ENCODE data around the gene SLC34A2.

Gene SLC34A2

DNA sequence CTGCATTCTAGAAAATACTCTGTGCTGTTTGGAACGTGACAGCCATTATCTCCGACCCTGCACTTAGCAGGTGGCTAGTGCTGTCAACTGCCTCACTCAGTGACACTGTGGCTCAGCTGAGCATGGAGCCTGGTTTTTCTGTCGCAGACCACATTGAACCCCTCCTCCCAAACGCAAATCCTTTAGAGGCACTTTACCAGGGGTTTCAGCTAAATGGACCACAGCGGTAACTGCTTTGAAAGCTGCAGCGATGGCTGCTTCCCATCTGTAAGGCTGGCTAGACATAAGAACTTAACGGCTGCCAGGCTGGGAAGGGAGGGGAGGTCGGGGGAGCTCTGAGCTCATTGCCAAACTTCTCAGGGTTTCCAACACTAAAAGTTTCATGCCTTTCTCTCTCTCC is 8.1 kb downstream of the SLC34A2 start:
- no peak for DNase-seq

DNA sequence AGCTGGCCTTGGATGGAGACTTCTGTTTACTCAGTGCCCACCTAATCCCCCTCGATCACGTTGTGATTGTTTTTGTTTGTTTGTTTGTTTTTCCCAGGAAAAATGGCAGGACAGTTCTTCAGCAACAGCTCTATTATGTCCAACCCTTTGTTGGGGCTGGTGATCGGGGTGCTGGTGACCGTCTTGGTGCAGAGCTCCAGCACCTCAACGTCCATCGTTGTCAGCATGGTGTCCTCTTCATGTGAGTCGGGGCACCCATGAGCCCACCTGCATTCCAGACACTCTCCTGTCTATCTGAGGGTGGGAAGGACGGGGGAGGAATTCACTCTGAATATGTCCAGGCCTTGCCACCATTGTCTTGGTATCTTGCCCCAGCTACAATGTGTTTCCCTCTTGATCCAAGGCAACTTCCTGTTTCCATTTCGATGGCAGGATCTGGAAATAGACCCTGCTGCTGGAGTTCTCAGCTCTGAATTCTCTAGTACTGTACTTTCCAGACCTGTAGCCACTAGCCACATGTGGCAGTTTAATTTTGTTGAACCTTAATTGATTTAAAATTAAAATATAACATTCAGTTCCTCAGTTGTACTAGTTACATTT is 10.5 kb downstream of the SLC34A2 start:
- no peak for DNase-seq

DNA sequence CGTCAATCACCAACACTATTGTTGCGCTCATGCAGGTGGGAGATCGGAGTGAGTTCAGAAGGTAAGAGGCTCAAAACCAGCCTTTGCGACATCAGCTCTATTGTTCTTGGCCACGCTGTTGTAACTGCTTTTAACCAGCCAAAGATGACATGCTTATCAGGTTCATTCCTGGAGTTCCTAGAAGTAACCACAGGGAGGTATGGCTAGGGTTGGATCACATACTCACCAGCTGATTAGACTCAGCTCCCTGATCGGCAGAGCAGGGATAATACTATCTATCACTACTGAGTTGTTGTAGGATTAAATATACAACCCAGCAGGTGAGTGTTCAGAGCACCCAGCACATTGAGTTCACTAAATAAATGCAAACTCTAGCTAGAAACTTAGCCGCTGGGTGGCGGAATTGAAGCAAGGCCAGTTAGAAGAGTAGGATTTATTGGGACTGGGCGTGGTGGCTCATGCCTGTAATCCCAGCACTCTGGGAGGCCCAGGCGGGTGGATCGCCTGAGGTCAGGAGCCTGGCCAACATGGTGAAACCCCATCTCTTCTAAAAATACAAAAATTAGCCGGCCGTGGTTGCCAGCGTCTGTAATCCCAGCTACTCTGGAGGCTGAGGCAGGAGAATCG is 12.4 kb downstream of the SLC34A2 start:
- no peak for DNase-seq

DNA sequence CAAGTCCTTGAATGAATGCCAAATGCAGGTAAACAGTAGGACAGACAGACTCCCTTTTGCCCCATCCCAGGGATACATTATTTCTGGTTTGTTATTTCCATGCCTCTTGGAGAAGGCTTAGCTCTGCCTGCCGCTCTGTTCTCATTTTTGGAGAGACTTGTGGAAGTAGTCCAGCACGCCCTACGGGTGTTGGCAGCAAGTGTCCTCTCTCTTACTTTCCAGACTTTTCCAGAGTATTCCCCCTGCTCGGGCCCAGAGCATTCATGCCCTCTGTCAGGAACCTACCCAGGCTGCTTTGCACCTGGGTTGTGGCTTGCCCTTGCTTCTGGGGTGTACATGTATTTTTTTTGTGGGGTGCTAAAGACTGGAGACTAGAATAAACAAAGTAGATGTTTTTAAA is 15.3 kb downstream of the SLC34A2 start:
- DNase-seq: no peak

DNA sequence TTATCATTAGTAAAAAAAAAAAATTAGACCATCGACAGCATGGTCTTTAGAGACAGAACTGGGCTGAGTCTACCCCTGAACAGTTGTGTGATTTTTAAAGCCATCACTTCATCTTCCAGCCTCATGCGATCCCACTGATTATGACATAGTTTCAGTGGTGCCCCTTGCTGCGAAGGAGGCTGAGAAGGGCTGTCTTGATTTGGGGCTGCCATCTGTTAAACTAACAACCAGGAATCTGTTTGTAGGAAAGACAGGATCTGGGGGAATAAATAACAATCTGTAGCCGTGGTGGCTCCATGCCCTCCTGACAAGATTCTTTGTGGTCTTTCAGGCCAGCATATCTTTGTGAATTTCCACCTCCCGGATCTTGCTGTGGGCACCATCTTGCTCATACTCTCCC is 17.1 kb downstream of the SLC34A2 start:
- no peak for DNase-seq

DNA sequence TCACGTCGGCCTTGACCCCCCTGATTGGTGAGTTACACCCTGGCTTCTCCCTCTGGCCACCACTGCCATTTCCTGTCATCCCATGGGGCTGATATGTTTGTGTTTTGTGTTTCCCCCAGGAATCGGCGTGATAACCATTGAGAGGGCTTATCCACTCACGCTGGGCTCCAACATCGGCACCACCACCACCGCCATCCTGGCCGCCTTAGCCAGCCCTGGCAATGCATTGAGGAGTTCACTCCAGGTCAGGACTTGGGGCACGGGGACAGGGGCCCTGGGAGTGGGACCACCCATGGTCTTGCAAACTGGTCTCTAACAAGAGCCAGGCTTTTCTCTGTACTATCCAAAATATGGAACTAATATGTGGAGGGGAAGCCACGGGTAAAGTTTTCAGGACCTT is 18.7 kb downstream of the SLC34A2 start:
- DNase-seq: no peak

DNA sequence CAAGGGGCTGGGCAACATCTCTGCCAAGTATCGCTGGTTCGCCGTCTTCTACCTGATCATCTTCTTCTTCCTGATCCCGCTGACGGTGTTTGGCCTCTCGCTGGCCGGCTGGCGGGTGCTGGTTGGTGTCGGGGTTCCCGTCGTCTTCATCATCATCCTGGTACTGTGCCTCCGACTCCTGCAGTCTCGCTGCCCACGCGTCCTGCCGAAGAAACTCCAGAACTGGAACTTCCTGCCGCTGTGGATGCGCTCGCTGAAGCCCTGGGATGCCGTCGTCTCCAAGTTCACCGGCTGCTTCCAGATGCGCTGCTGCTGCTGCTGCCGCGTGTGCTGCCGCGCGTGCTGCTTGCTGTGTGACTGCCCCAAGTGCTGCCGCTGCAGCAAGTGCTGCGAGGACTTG is 20.6 kb downstream of the SLC34A2 start:
- no peak for DNase-seq

DNA sequence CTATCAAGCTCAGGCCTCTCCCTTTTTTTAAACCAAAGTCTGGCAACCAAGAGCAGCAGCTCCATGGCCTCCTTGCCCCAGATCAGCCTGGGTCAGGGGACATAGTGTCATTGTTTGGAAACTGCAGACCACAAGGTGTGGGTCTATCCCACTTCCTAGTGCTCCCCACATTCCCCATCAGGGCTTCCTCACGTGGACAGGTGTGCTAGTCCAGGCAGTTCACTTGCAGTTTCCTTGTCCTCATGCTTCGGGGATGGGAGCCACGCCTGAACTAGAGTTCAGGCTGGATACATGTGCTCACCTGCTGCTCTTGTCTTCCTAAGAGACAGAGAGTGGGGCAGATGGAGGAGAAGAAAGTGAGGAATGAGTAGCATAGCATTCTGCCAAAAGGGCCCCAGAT is 21.5 kb downstream of the SLC34A2 start:
- DNase-seq: no peak

DNA sequence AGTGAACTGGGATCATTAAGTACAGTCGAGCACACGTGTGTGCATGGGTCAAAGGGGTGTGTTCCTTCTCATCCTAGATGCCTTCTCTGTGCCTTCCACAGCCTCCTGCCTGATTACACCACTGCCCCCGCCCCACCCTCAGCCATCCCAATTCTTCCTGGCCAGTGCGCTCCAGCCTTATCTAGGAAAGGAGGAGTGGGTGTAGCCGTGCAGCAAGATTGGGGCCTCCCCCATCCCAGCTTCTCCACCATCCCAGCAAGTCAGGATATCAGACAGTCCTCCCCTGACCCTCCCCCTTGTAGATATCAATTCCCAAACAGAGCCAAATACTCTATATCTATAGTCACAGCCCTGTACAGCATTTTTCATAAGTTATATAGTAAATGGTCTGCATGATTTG is 22.3 kb downstream of the SLC34A2 start:
- no peak for DNase-seq

DNA sequence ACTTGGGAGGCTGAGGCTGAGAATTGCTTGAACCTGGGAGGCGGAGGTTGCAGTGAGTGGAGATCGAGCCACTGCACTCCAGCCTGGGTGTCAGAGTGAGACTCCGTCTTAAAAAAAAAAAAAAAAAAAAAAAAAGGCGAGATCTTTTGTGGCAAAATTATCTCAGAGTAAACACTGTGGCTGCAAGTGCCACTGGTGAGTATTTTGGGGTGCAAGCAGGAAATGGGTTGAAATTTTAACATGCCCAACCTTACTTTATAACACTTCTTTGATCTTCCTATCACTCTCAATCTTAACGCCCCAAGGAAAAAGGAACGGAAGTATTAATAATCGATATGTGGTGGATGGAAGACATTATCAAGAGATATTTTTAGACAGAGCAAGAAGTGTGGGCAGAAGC is 32.1 kb downstream of the SLC34A2 start:
- DNase-seq: no peak

DNA sequence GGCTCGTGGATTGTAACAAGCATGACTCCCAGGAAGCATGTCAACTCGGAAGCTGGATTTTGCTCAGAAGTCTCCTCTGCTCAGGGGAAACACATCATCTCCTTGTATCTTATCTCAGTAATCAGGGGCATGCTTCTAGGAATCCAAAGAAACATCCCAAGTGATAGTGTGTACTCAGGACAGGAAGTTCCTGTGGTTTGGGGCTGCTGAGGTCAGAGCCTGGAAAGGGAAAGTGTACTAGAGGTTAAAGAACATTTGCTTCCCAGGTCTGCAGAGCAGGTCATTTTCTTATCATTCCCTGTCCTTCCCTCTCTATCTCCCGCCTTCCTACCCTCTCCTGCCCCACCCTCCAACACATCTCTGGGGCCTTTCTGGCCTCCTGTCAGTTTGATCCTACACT is 38.8 kb downstream of the SLC34A2 start:
- no peak for DNase-seq

DNA sequence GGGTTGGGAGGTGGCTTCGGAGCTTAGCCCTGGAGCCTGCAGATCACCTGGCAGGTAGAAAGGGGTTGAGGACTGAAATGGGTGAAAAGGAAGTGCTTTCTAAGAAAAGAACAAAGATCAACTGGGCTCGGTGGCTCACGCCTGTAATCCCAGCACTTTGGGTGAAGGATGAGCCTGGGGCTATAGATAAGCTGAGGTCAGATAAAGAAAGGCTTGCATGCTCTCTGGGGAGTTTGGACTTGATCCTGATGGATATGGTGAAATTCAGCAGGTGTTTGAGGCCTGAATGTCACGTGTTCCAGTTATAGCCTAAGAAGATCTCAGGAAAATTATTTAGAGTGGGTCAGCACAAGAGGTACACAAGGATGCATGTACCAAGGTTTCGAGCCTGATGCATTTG is 40.8 kb downstream of the SLC34A2 start:
- no peak for DNase-seq

DNA sequence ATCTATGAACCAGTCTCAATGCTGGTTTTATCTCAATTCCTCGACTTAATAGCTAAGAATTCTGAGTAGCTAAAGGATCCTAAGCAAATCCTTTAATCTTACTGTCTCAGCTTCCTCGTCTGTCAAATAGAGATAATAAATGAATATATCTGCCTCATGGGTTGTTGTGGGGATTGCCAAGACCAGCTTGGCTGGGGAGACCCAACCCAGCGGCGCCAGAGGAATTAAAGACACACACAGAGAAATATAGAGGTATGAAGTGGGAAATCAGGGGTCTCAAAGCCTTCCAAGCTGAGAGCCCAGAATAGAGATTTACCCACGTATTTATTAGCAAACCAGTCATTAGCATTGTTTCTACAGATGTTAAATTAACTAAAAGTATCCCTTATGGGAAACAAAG is 41.9 kb downstream of the SLC34A2 start:
- no peak for DNase-seq

DNA sequence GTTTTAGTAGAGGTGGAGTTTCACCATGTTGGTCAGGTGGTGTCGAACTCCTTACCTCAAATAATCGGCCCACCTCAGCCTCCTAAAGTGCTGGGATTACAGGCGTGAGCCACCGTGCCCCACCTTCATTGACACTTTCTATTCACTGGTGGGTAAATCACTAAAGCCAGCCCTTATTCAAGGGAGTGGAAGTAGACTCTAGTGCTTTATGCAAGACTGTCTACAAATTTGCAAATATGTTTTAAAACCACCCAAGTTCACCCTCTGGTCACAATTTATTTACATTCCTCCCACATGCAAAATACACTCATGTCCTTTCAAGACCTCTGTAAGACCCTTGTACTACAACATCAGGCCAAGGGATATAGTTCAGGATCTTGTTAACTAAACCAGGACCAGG is 45.0 kb downstream of the SLC34A2 start:
- DNase-seq: no peak

DNA sequence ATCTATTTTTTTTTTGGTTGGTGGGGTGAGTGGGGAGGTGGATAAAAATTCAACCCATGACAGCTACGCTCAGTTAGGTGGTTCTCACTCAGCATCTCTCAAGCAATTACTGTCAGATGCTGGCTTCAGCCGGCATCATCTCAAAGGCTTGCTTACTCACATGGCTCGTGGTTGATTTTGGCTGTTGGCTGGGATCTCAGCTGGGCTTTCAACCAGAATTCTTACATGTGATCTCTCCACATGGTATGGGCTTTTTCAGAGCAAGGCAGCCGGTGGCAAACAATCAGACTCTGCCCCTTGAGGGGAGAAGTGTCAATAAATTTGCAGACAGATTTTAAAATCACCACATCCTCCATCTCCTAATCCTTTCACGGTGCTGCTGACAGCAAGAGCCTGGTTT is 47.2 kb downstream of the SLC34A2 start:
- DNase-seq: no peak

DNA sequence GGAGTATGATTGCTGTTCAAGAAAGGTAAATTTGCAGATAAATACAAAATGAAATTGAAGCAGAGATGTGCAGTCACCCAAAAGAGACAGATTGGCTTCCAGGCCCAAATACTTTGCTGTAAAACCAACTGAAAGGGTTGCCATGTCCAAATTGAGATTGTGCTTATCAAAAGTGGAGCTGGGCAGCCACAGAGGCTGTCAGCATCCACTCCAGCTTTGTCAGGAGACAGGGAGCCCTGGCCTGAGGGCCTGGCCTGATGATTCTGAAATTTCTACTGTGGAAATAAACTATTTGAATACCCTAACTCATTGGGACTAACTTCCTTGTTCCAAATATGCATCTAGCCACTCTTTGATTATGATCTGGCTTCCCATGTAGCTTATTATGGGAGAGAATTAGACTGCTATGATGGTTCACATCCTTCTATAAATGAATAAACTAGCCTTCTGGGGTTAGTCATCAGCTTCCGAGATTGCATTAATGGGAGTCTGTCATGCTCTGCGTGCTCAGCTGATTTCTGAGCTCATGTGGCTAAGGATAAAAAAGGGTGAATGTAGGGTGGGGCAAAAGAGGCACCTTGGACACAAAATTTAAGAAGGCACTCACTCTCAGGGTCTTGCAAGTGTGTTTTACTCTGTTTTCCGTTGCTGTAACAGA is 48.2 kb downstream of the SLC34A2 start:
- DNase-seq: no peak

DNA sequence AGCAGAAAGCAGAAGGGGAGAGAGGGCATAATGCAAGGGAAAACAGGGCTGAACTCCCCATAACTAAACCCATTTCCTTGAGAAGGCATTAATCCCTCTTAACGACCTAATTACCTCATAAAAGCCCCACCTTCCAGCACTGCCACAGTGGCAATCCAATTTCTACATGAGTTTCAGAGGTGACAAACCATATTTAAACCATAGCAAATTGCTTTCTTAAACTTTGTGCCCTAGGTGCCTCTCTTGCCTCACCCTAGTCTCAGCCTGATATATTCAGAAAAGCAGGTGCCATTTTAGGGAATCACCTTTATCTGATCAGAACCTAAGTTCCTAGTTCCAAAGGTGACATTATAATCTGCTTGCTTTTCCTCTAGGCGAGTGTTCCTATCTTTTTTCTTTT is 48.9 kb downstream of the SLC34A2 start:
- DNase-seq: no peak

DNA sequence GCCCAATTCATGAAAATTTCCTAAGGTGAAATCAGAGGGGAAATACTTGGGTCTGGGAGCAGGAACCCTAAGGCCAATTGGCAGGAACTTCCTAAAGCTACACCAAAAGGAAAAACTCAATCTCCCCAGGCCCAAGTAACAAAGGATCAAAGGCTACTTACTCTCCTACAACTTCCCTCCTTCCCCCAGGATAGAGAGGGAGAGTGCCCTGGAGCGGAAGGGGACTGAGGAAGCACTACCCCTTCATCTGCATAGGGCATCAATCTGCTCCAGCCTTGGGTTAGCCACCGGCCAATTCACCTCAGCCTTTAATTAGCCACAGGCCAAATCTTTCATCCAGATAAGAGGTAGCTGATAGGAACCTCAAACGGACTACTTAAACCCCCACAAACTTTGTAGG is 55.0 kb downstream of the SLC34A2 start:
- DNase-seq: no peak

DNA sequence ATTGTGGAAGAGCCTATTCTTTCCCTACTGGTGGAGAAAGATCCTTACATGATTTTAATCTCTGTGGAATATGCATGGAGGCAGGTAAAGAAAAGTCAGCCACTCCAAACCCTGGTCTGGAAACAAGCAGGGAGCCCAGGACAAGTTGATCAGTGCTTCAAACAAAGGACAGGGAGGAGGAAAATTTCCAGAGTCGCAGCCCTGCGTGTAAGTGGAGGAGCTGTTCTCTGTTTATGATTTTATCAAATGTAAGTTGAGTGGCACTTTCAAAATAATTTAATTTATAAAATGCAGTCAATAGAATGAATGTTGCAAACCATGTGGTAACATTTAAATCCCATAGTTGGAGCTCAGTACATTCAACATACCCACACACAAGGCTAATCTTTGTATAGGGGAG is 57.0 kb downstream of the SLC34A2 start:
- DNase-seq: no peak

DNA sequence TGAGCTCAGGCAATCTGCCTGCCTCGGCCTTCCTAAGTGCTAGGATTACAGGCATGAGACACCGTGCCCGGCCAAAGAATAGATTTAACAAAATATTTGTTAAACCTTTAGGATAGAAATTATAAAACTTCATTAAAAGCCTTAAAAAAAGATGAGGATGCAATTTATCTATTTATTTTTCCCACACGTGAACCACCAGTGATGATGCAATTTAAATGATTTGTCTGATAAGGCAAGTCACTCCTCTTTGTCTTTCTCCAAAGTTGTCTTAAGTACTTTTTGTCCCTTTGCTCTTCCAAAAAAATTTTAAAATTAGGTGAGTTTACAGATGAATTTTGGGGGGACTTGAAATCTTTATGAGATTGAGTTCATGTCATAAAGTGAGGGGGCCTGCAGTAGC is 58.2 kb downstream of the SLC34A2 start:
- no peak for DNase-seq

DNA sequence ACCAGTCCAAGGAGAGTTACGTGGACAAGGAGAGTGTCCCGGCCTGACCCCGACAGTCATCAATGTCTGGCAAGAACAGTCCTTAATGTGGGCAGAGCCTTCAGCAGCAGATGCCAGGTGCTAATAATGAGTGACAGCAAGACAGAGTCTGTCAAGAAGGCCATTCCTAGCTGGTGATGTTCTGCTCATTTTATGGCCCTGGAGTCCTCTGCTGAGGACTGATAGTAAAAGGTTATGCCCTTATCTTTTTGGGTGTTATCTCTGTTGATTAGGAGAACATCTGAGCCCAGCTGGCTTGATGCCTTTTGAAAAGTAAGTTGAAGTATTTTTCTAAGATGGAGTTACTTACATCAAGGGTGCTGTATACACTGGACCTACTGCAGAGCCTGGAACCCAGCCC is 67.3 kb downstream of the SLC34A2 start:
- DNase-seq: no peak

DNA sequence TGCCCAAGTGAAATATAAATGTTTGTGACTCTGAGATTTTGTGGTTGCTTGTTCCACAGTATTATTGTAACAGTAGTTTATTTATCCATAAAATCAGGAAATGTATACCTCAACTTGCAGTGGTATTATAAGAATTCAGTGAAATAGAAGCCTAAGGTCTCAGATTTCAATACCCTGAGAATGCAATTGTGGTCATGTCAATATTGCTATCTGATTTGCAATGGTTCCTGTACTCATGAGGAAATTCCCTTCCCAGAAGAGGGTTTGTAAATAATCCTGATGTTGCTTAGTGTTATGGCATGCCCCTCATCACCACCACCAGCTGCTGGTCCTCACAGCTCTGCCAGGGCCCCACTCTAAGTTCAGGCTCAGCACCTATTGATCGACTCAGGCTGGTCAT is 67.8 kb downstream of the SLC34A2 start:
- no peak for DNase-seq

DNA sequence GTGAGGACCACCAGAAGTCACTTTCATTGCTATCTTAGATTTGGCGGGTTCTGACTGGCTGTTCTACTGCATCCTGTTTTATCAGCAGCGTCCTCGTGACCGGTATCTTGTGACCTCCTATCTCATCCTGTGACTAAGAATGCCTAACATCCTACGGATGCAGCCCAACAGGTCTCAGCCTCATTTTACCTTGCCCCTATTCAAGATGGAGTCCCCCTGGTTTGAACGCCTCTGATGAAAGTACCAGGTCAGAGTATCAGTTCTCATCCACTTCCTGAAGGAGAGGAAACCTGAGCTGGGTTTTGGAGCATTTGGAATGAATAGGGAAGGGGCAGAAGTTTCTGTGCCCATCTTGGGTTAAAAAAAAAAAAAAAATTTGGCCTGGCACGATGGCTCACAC is 70.2 kb downstream of the SLC34A2 start:
- no peak for DNase-seq

DNA sequence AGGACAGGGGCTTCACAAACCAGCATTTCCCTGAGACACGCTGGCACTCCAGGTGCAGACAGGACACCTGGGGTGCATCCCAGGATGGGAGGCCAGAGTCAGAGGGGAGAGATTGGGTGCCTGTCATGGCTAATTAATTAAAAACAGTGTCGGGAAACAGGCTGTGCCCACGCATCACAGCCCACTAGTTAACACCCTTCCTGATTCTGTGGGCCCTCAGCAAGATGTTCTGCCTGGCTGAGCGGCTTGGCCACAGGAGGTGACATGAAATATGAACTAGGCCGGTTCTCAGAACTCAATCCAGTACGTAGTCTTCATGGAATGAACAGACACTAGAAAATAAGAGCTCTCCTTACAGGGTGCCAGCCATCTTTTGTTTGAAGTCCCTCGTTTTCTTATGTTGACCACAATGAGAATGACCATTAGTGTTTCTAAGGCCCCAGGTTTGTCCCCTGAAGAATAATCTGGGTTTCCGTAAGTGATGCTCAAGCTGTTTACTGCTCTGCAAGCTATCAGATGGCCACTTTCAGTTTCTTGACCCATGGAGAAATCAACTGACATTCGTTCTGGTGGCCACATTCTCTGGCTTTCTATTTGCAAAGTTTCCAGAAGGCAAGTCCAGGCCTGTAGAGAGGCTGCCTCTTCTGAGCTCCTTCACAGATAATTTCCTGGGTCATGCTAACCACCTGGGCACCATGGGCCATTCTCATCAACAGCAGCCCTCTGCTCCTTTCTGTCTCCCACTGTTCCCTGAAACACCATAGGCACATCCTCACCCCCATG is 72.3 kb downstream of the SLC34A2 start:
- no peak for DNase-seq
